Transverse colon (tissue), 3 donors: Measurements from ENCODE around the gene ORC3.

Experiments used
- EP300 ChIP-seq: sonication (generic); formaldehyde crosslinking; IDR thresholded peaks from one replicate; pipeline ENCODE4 v1.6.1; 2017; ENCODE audit warnings: antibody characterized with exemption, low read depth
- POLR2A ChIP-seq: fragments of 450-650 bp; IDR thresholded peaks from one replicate; pipeline ENCODE4 v1.6.1; 2016; ENCODE audit warnings: antibody characterized with exemption, mild to moderate bottlenecking, moderate library complexity
- TF ChIP-seq, protein P1 (sequence below), 5 experiments: fragments of 200-600 bp in 3 of 5; fragments of 450-650 bp in 2 of 5; sonication (generic) in 3 of 5; IDR thresholded peaks; 1 replicate in 2 of 5; 2 replicates in 3 of 5; pipeline ENCODE4 v1.5.1; 2016 to 2017; ENCODE audit warnings: antibody characterized with exemption in 5 of 5, inconsistent platforms in 3 of 5, mild to moderate bottlenecking in 2 of 5, moderate library complexity in 1 of 5

DNA sequence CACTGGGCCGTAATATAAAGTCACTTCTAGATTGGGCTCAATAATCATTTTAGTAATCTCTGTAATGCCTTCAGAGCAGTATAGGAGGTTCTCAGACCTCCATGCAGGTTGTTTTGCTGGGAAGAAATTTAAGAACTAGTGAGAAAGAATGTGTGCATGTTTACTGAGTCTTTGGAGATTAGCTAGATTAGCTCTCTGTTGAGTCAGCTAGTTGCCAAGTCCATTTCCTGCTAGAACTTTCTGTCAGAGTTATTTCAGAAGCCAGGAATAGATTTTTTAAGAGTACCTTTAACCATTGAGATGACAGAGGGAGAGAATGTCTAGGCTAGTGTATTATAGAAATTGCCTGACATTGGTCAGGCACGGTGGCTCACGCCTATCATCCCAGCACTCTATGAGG is 33.3 kb downstream of the ORC3 start:
- TF ChIP-seq EP300 = no peak
- no peak for TF ChIP-seq POLR2A
- TF ChIP-seq, protein P1, sequence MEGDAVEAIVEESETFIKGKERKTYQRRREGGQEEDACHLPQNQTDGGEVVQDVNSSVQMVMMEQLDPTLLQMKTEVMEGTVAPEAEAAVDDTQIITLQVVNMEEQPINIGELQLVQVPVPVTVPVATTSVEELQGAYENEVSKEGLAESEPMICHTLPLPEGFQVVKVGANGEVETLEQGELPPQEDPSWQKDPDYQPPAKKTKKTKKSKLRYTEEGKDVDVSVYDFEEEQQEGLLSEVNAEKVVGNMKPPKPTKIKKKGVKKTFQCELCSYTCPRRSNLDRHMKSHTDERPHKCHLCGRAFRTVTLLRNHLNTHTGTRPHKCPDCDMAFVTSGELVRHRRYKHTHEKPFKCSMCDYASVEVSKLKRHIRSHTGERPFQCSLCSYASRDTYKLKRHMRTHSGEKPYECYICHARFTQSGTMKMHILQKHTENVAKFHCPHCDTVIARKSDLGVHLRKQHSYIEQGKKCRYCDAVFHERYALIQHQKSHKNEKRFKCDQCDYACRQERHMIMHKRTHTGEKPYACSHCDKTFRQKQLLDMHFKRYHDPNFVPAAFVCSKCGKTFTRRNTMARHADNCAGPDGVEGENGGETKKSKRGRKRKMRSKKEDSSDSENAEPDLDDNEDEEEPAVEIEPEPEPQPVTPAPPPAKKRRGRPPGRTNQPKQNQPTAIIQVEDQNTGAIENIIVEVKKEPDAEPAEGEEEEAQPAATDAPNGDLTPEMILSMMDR (IDR thresholded peaks at IDR 0.05) = no peak
